ENCODE data around the gene MIER3.

The MIER3 gene

GRCh38 chr5:56961746-56962145, 9.8 kb upstream of the MIER3 start:
- no peak overlapping the region for H3K4me3 ChIP-seq (ENCODE audit: low read length in 2 of 2)
- no peaks in the 10 kb centered on the region for H3K9me3 ChIP-seq (ENCODE audit: control insufficient read depth in 2 of 2, low read length in 2 of 2)
- H3K27me3 ChIP-seq (ENCODE audit: control insufficient read depth in 1 of 2, insufficient read depth in 2 of 2, low read length in 2 of 2) = peaks cover 0 to 5% of the 10 kb centered on the region in 2 donors
- H3K9ac ChIP-seq (ENCODE audit: low read length in 2 of 2) = no peak overlapping the region
- no peaks in the 10 kb centered on the region for H3K36me3 ChIP-seq (ENCODE audit: control insufficient read depth in 2 of 2, insufficient read depth in 2 of 2, low read length in 2 of 2)
- no peaks in the 10 kb centered on the region for H3K4me1 ChIP-seq (ENCODE audit: control insufficient read depth, insufficient read depth, low read length)
- H3K27ac ChIP-seq (ENCODE audit: low read length) = no peak overlapping the region

GRCh38 chr5:56959326-56959725, 7.4 kb upstream of the MIER3 start:
- peaks cover 0 to 3% of the 10 kb centered on the region in 2 donors for H3K27me3 ChIP-seq (ENCODE audit: control insufficient read depth in 1 of 2, insufficient read depth in 2 of 2, low read length in 2 of 2)
- no peaks in the 10 kb centered on the region for H3K4me1 ChIP-seq (ENCODE audit: control insufficient read depth, insufficient read depth, low read length)
- no peaks in the 10 kb centered on the region for H3K36me3 ChIP-seq (ENCODE audit: control insufficient read depth in 2 of 2, insufficient read depth in 2 of 2, low read length in 2 of 2)
- H3K9ac ChIP-seq (ENCODE audit: low read length in 2 of 2) = no peak overlapping the region
- H3K9me3 ChIP-seq (ENCODE audit: control insufficient read depth in 2 of 2, low read length in 2 of 2) = no peaks in the 10 kb centered on the region
- H3K27ac ChIP-seq (ENCODE audit: low read length) = no peak overlapping the region
- no peak overlapping the region for H3K4me3 ChIP-seq (ENCODE audit: low read length in 2 of 2)

GRCh38 chr5:56958595-56958994, 6.7 kb upstream of the MIER3 start:
- H3K4me3 ChIP-seq (ENCODE audit: low read length in 2 of 2) = no peak overlapping the region
- H3K9ac ChIP-seq (ENCODE audit: low read length in 2 of 2) = no peak overlapping the region
- H3K27ac ChIP-seq (ENCODE audit: low read length) = no peak overlapping the region
- H3K9me3 ChIP-seq (ENCODE audit: control insufficient read depth in 2 of 2, low read length in 2 of 2) = no peaks in the 10 kb centered on the region
- no peaks in the 10 kb centered on the region for H3K4me1 ChIP-seq (ENCODE audit: control insufficient read depth, insufficient read depth, low read length)
- no peaks in the 10 kb centered on the region for H3K36me3 ChIP-seq (ENCODE audit: control insufficient read depth in 2 of 2, insufficient read depth in 2 of 2, low read length in 2 of 2)
- H3K27me3 ChIP-seq (ENCODE audit: control insufficient read depth in 1 of 2, insufficient read depth in 2 of 2, low read length in 2 of 2) = peaks cover 0 to 3% of the 10 kb centered on the region in 2 donors

GRCh38 chr5:56954262-56954661, 2.3 kb upstream of the MIER3 start:
- Histone ChIP-seq H3K27ac (ENCODE audit: low read length) (no peak overlapping the region), H3K4me3 (ENCODE audit: low read length in 2 of 2) (no peak overlapping the region), H3K9me3 (ENCODE audit: control insufficient read depth in 2 of 2, low read length in 2 of 2) (no peaks in the 10 kb centered on the region), H3K36me3 (ENCODE audit: control insufficient read depth in 2 of 2, insufficient read depth in 2 of 2, low read length in 2 of 2) (no peaks in the 10 kb centered on the region), H3K4me1 (ENCODE audit: control insufficient read depth, insufficient read depth, low read length) (peaks cover 14% of the 10 kb centered on the region), H3K27me3 (ENCODE audit: control insufficient read depth in 1 of 2, insufficient read depth in 2 of 2, low read length in 2 of 2) (no peaks in the 10 kb centered on the region), H3K9ac (ENCODE audit: low read length in 2 of 2) (no peak overlapping the region)

GRCh38 chr5:56951126-56951945, 587 bp downstream of the MIER3 start:
- Histone ChIP-seq H3K9me3 (ENCODE audit: control insufficient read depth in 2 of 2, low read length in 2 of 2) (no peaks in the 10 kb centered on the region), H3K4me1 (ENCODE audit: control insufficient read depth, insufficient read depth, low read length) (peaks cover 14% of the 10 kb centered on the region), H3K27ac (ENCODE audit: low read length) (peak overlapping the region; percentile 62), H3K27me3 (ENCODE audit: control insufficient read depth in 1 of 2, insufficient read depth in 2 of 2, low read length in 2 of 2) (no peaks in the 10 kb centered on the region), H3K9ac (ENCODE audit: low read length in 2 of 2) (peak overlapping the region; percentile 74 to 77), H3K4me3 (ENCODE audit: low read length in 2 of 2) (peak overlapping the region; percentile 84 to 87), H3K36me3 (ENCODE audit: control insufficient read depth in 2 of 2, insufficient read depth in 2 of 2, low read length in 2 of 2) (no peaks in the 10 kb centered on the region)

GRCh38 chr5:56950626-56951125, 1.2 kb downstream of the MIER3 start:
- Histone ChIP-seq H3K27ac (ENCODE audit: low read length) (peak overlapping the region; percentile 62), H3K9ac (ENCODE audit: low read length in 2 of 2) (peak overlapping the region; percentile 74 to 77), H3K36me3 (ENCODE audit: control insufficient read depth in 2 of 2, insufficient read depth in 2 of 2, low read length in 2 of 2) (peaks cover 0 to 5% of the 10 kb centered on the region in 2 donors), H3K9me3 (ENCODE audit: control insufficient read depth in 2 of 2, low read length in 2 of 2) (no peaks in the 10 kb centered on the region), H3K27me3 (ENCODE audit: control insufficient read depth in 1 of 2, insufficient read depth in 2 of 2, low read length in 2 of 2) (no peaks in the 10 kb centered on the region), H3K4me3 (ENCODE audit: low read length in 2 of 2) (peak overlapping the region; percentile 84 to 87), H3K4me1 (ENCODE audit: control insufficient read depth, insufficient read depth, low read length) (peaks cover 14% of the 10 kb centered on the region)

- no peak overlapping the region for H3K9ac ChIP-seq (ENCODE audit: low read length in 2 of 2)
- H3K4me1 ChIP-seq (ENCODE audit: control insufficient read depth, insufficient read depth, low read length) = peaks cover 10% of the 10 kb centered on the region
- no peak overlapping the region for H3K4me3 ChIP-seq (ENCODE audit: low read length in 2 of 2)
- peaks cover 13 to 17% of the 10 kb centered on the region in 2 donors for H3K36me3 ChIP-seq (ENCODE audit: control insufficient read depth in 2 of 2, insufficient read depth in 2 of 2, low read length in 2 of 2)
- H3K27me3 ChIP-seq (ENCODE audit: control insufficient read depth in 1 of 2, insufficient read depth in 2 of 2, low read length in 2 of 2) = no peaks in the 10 kb centered on the region
- H3K27ac ChIP-seq (ENCODE audit: low read length) = no peak overlapping the region
- no peaks in the 10 kb centered on the region for H3K9me3 ChIP-seq (ENCODE audit: control insufficient read depth in 2 of 2, low read length in 2 of 2)
Observed at GRCh38 chr5:56947052-56947451, 4.9 kb downstream of the MIER3 start.

- Histone ChIP-seq H3K4me3 (ENCODE audit: low read length in 2 of 2) (no peak overlapping the region), H3K9ac (ENCODE audit: low read length in 2 of 2) (no peak overlapping the region), H3K4me1 (ENCODE audit: control insufficient read depth, insufficient read depth, low read length) (no peaks in the 10 kb centered on the region), H3K27ac (ENCODE audit: low read length) (no peak overlapping the region), H3K9me3 (ENCODE audit: control insufficient read depth in 2 of 2, low read length in 2 of 2) (no peaks in the 10 kb centered on the region), H3K36me3 (ENCODE audit: control insufficient read depth in 2 of 2, insufficient read depth in 2 of 2, low read length in 2 of 2) (peaks cover 32 to 43% of the 10 kb centered on the region in 2 donors), H3K27me3 (ENCODE audit: control insufficient read depth in 1 of 2, insufficient read depth in 2 of 2, low read length in 2 of 2) (no peaks in the 10 kb centered on the region)
Observed at GRCh38 chr5:56941981-56942380, 9.9 kb downstream of the MIER3 start.

- Histone ChIP-seq H3K4me1 (ENCODE audit: control insufficient read depth, insufficient read depth, low read length) (no peaks in the 10 kb centered on the region), H3K36me3 (ENCODE audit: control insufficient read depth in 2 of 2, insufficient read depth in 2 of 2, low read length in 2 of 2) (peaks cover 49 to 52% of the 10 kb centered on the region in 2 donors), H3K27ac (ENCODE audit: low read length) (no peak overlapping the region), H3K4me3 (ENCODE audit: low read length in 2 of 2) (no peak overlapping the region), H3K9me3 (ENCODE audit: control insufficient read depth in 2 of 2, low read length in 2 of 2) (no peaks in the 10 kb centered on the region), H3K27me3 (ENCODE audit: control insufficient read depth in 1 of 2, insufficient read depth in 2 of 2, low read length in 2 of 2) (no peaks in the 10 kb centered on the region), H3K9ac (ENCODE audit: low read length in 2 of 2) (no peak overlapping the region)
Observed at GRCh38 chr5:56938858-56939257, 13.1 kb downstream of the MIER3 start.

- no peak overlapping the region for H3K4me3 ChIP-seq (ENCODE audit: low read length in 2 of 2)
- no peak overlapping the region for H3K9ac ChIP-seq (ENCODE audit: low read length in 2 of 2)
- H3K27me3 ChIP-seq (ENCODE audit: control insufficient read depth in 1 of 2, insufficient read depth in 2 of 2, low read length in 2 of 2) = no peaks in the 10 kb centered on the region
- H3K4me1 ChIP-seq (ENCODE audit: control insufficient read depth, insufficient read depth, low read length) = no peaks in the 10 kb centered on the region
- H3K9me3 ChIP-seq (ENCODE audit: control insufficient read depth in 2 of 2, low read length in 2 of 2) = no peaks in the 10 kb centered on the region
- peaks cover 46 to 51% of the 10 kb centered on the region in 2 donors for H3K36me3 ChIP-seq (ENCODE audit: control insufficient read depth in 2 of 2, insufficient read depth in 2 of 2, low read length in 2 of 2)
- H3K27ac ChIP-seq (ENCODE audit: low read length) = no peak overlapping the region
Observed at GRCh38 chr5:56934325-56934724, 17.6 kb downstream of the MIER3 start.

- H3K4me3 ChIP-seq (ENCODE audit: low read length in 2 of 2) = no peak overlapping the region
- H3K9ac ChIP-seq (ENCODE audit: low read length in 2 of 2) = no peak overlapping the region
- H3K36me3 ChIP-seq (ENCODE audit: control insufficient read depth in 2 of 2, insufficient read depth in 2 of 2, low read length in 2 of 2) = peaks cover 23 to 31% of the 10 kb centered on the region in 2 donors
Observed at GRCh38 chr5:56922922-56923321, 29.0 kb downstream of the MIER3 start.

More at GRCh38 chr5:56922922-56923321, 29.0 kb downstream of the MIER3 start:
- no peaks in the 10 kb centered on the region for H3K9me3 ChIP-seq (ENCODE audit: control insufficient read depth in 2 of 2, low read length in 2 of 2)
- H3K27me3 ChIP-seq (ENCODE audit: control insufficient read depth in 1 of 2, insufficient read depth in 2 of 2, low read length in 2 of 2) = no peaks in the 10 kb centered on the region
- no peak overlapping the region for H3K27ac ChIP-seq (ENCODE audit: low read length)
- no peaks in the 10 kb centered on the region for H3K4me1 ChIP-seq (ENCODE audit: control insufficient read depth, insufficient read depth, low read length)
